Endothelial cell of umbilical vein (primary cell): Measurements from ENCODE around the gene HPSE2. TPM values are rescaled to one million over a fixed set of nuclear protein-coding genes. Genes with fewer than 3 reads are reported as not detected.

Experiments
- BruUV-seq: library from RNA; stranded (reverse); fragments of 400-500 nt; replicated peaks from 2 replicates; lab custom pipeline; 2021; lab: Mats Ljungman, UMichigan
- CTCF ChIA-PET: fragments of 300-600, 350-600 bp; sonication (Branson Sonifier 250); formaldehyde crosslinking; loops from one replicate; lab custom pipeline; 2021; ENCODE audit warnings: antibody characterized with exemption, inconsistent platforms; lab: Charles Lee
- POLR2A ChIA-PET: fragments of 300-600, 350-600 bp; sonication (Branson Sonifier 250); formaldehyde crosslinking; loops from one replicate; lab custom pipeline; 2021; ENCODE audit warnings: antibody characterized with exemption, inconsistent platforms; lab: Charles Lee
- DNase-seq: peaks from one replicate; pipeline ENCODE4 v3.0.0-alpha.2; 2011; ENCODE audit warnings: low read depth, low spot score
- FAIRE-seq: peaks from 2 replicates; lab custom pipeline; 2011; peaks lifted over from hg19 to GRCh38; lab: Jason Lieb, UNC
- H2AFZ ChIP-seq: 2 replicates; pipeline ENCODE4 v1.6.0; 2012; ENCODE audit warnings: low read depth, low read length, control low read depth, inconsistent platforms
- H3K27ac ChIP-seq: 2 replicates; pipeline ENCODE4 v1.5.1; 2011; ENCODE audit warnings: low read depth, mild to moderate bottlenecking, control low read depth, low read length, moderate library complexity; ENCODE audit not compliant: insufficient read depth
- H3K27me3 ChIP-seq, 2 experiments: 2 replicates each; pipeline versions ENCODE4 v1.6.0 to v1.6.1; 2011; ENCODE audit warnings: low read length in 2 of 2, mixed read lengths in 1 of 2; ENCODE audit not compliant: control insufficient read depth in 2 of 2, insufficient read depth in 2 of 2
- H3K36me3 ChIP-seq, 2 experiments: 2 replicates in 1 of 2; 3 replicates in 1 of 2; pipeline ENCODE4 v1.5.1; 2011; ENCODE audit warnings: low read length in 2 of 2, mild to moderate bottlenecking in 1 of 2, moderate library complexity in 1 of 2; ENCODE audit not compliant: control insufficient read depth in 2 of 2, insufficient read depth in 2 of 2; ENCODE audit errors: extremely low read depth in 1 of 2
- H3K4me1 ChIP-seq: 3 replicates; pipeline ENCODE4 v1.5.1; 2011; ENCODE audit warnings: mild to moderate bottlenecking, low read length; ENCODE audit not compliant: control insufficient read depth, insufficient read depth; ENCODE audit errors: extremely low read depth
- H3K4me2 ChIP-seq: 2 replicates; pipeline ENCODE4 v1.6.1; 2011; ENCODE audit warnings: low read length, control low read depth, mixed read lengths; ENCODE audit not compliant: insufficient read depth
- H3K4me3 ChIP-seq, 3 experiments: fragments of 200-600 bp in 1 of 3; sonication (generic), shearing (Covaris generic) in 1 of 3; replicated peaks in 1 of 3; 2 replicates each; pipeline ENCODE4 v1.5.1; 2011 to 2016; ENCODE audit warnings: control low read depth in 3 of 3, low read length in 3 of 3, mild to moderate bottlenecking in 2 of 3, inconsistent platforms in 1 of 3, low read depth in 1 of 3, moderate library complexity in 1 of 3; ENCODE audit not compliant: insufficient read depth in 1 of 3
- H3K79me2 ChIP-seq: 2 replicates; pipeline ENCODE4 v1.6.0; 2012; ENCODE audit warnings: low read length, inconsistent platforms; ENCODE audit not compliant: control insufficient read depth, insufficient read depth
- H3K9ac ChIP-seq: replicated peaks from 2 replicates; pipeline ENCODE3; 2011; ENCODE audit warnings: low read length, control low read depth; ENCODE audit not compliant: insufficient read depth; ENCODE audit errors: extremely low read depth
- H3K9me1 ChIP-seq: replicated peaks from 3 replicates; pipeline ENCODE4 v1.6.0; 2011; ENCODE audit warnings: mild to moderate bottlenecking, low read length; ENCODE audit not compliant: control insufficient read depth, insufficient read depth; ENCODE audit errors: extremely low read depth
- H3K9me3 ChIP-seq: replicated peaks from 2 replicates; pipeline ENCODE4 v1.5.1; 2012; ENCODE audit warnings: low read length, inconsistent platforms; ENCODE audit not compliant: control insufficient read depth, insufficient read depth
- H4K20me1 ChIP-seq: replicated peaks from 2 replicates; pipeline ENCODE3; 2011; ENCODE audit warnings: mild to moderate bottlenecking, low read length; ENCODE audit not compliant: control insufficient read depth, insufficient read depth; ENCODE audit errors: extremely low read depth
- CTCF ChIP-seq, 2 donors: IDR thresholded peaks; 1 replicate in 1 of 2; 2 replicates in 1 of 2; pipeline ENCODE4 v1.5.1; 2011; ENCODE audit warnings: low read length in 2 of 2, mild to moderate bottlenecking in 2 of 2, moderate library complexity in 2 of 2, control low read depth in 1 of 2, inconsistent platforms in 1 of 2, low read depth in 1 of 2; ENCODE audit not compliant: insufficient read depth in 1 of 2; ENCODE audit errors: extremely low read depth in 1 of 2
- FOS ChIP-seq: IDR thresholded peaks from 2 replicates; pipeline ENCODE4 v1.6.1; 2011; ENCODE audit warnings: mild to moderate bottlenecking, low read length, moderate library complexity, borderline replicate concordance; ENCODE audit not compliant: insufficient read depth
- POLR2AphosphoS5 ChIP-seq: IDR thresholded peaks from 2 replicates; pipeline ENCODE4 v1.6.1; 2012; ENCODE audit warnings: low read depth, mild to moderate bottlenecking, control low read depth, low read length, moderate library complexity; ENCODE audit not compliant: insufficient read depth
- dilution Hi-C: fragments of 300-500 bp; cut with MboI; formaldehyde crosslinking; loops from one replicate; pipeline ENCODE4 v1.15.0; 2019; ENCODE audit warnings: low sequenced_read_pairs; ENCODE audit not compliant: extremely low pct_ligation_motif_present
- intact Hi-C: fragments of 100-400 bp; cut with micrococcal nuclease; formaldehyde crosslinking; loops from one replicate; pipeline ENCODE4 v1.10.0; 2022
- polyA plus RNA-seq, 4 experiments: library from polyadenylated mRNA; depleted of rRNA in 3 of 4; stranded (reverse) in 3 of 4; unstranded in 1 of 4; fragments of >200 nt; gene quantifications; 2 replicates each; pipeline versions ENCODE4 v1.2.1 to v1.2.3, GENCODE V29; 2011 to 2012; ENCODE audit warnings: missing spikeins in 1 of 4
- total RNA-seq: library from RNA; stranded (reverse); gene quantifications from 2 replicates; pipeline ENCODE4 v1.2.3, GENCODE V29; 2021

HPSE2 gene
- total and polyA plus RNA-seq, 2 donors (not counting 3 experiments of a cell fraction or from before 2014, with no cell fraction given), result not detected

- H3K27me3 ChIP-seq, result no peaks in the 10 kb centered on the region
- H4K20me1 ChIP-seq, result no peaks in the 10 kb centered on the region
- H2AFZ ChIP-seq, result no peak overlapping the region
- no peak overlapping the region for H3K4me2 ChIP-seq
- TF ChIP-seq POLR2AphosphoS5 (peak; percentile 16), CTCF (IDR thresholded peaks at IDR 0.05; ENCODE audit: extremely low read depth in 1 of 2, insufficient read depth in 1 of 2, low read depth in 1 of 2, low read length in 2 of 2) (peak; percentile 79 to 80), FOS (no peak)
- no peak overlapping the region for H3K4me3 ChIP-seq
- dilution Hi-C loops, result no loop called here
- POLR2A ChIA-PET, result no interaction called here
- H3K9me1 ChIP-seq, result no peaks in the 10 kb centered on the region
- no peak overlapping the region for H3K9ac ChIP-seq
- peaks cover 2 to 29% of the 10 kb centered on the region in 2 experiments for H3K36me3 ChIP-seq
- no peaks in the 10 kb centered on the region for H3K4me1 ChIP-seq
- no peaks in the 10 kb centered on the region for H3K79me2 ChIP-seq
- no peaks in the 10 kb centered on the region for H3K9me3 ChIP-seq
- no peak overlapping the region for H3K27ac ChIP-seq
- DNase-seq (peak; percentile 46), FAIRE-seq (peak; percentile 63)
- no TSS peak for BruUV-seq
- CTCF ChIA-PET, result interaction anchor here (0.6 to 4.0 kb wide), 32 partner anchors 9 to 853 kb away, joined by 3 to 45 read pairs (median 3); partner anchors contain the start of genes HPS1 and PYROXD2
- intact Hi-C loops, result loop anchor here (1.0 kb wide), 2 partner anchors 36 to 239 kb away; no protein-coding TSS in a partner anchor
Observed at GRCh38 chr10:98425511-98426352, 809.9 kb downstream of the HPSE2 start.
